SJSA1 (cell line): ENCODE data around the gene SDK1. TPM values are rescaled to one million over a fixed set of nuclear protein-coding genes. Genes with fewer than 3 reads are reported as not detected.

Experiments used
- DNase-seq, 2 experiments: peaks; one replicate each; pipeline ENCODE4 v3.0.0-alpha.2; 2015 to 2020; ENCODE audit warnings: low spot score in 2 of 2, low read depth in 1 of 2
- H3K27ac ChIP-seq: fragments of 250-450 bp; sonication (Bioruptor Pico); 2 replicates; pipeline ENCODE4 v1.5.1; 2020; ENCODE audit warnings: mild to moderate bottlenecking, moderate library complexity
- H3K27me3 ChIP-seq: fragments of 250-450 bp; sonication (Bioruptor Pico); replicated peaks from 2 replicates; pipeline ENCODE4 v1.5.1; 2020; ENCODE audit warnings: mild to moderate bottlenecking, moderate library complexity
- H3K36me3 ChIP-seq: fragments of 250-450 bp; sonication (Bioruptor Pico); 2 replicates; pipeline ENCODE4 v1.5.1; 2020; ENCODE audit warnings: mild to moderate bottlenecking
- H3K4me1 ChIP-seq: fragments of 250-450 bp; sonication (Bioruptor Pico); replicated peaks from 2 replicates; pipeline ENCODE4 v1.6.1; 2021; ENCODE audit warnings: mild to moderate bottlenecking
- H3K4me3 ChIP-seq: fragments of 250-450 bp; sonication (Bioruptor Pico); 2 replicates; pipeline ENCODE4 v1.5.1; 2020; ENCODE audit warnings: mild to moderate bottlenecking
- H3K9me3 ChIP-seq: fragments of 250-450 bp; sonication (Bioruptor Pico); replicated peaks from 2 replicates; pipeline ENCODE4 v1.5.1; 2020; ENCODE audit warnings: mild to moderate bottlenecking
- total RNA-seq: library from RNA; depleted of rRNA; stranded (reverse); fragments of >200 nt; shearing (Covaris generic); gene quantifications from 2 replicates; pipeline ENCODE4 v1.2.3, GENCODE V29; 2014

SDK1 gene
- total RNA-seq, 1 experiment from 2014 or later = 8.7 TPM

DNA sequence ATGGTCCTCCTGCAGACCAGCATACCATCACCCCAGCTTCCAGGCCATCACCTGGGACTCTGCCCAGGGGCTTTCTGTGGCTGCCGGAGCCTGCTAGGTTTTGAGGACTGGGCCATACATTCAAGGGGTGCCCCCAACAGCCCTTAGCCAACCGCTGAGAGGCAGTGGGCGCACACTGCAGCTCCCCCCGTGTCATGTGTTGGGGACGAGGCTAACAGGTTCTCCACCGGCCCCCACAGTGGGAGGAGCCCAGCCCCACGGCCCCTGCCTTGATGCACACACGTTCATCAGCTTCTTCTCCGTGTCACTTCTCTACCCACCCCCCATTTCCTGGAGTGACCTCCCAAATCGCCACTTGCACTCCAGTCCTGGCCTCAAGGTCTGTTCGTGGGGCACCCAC lies 837.8 kb downstream of the SDK1 start:
- H3K9me3 ChIP-seq = no peaks in the 10 kb centered on the region
- no peak overlapping the region for H3K4me3 ChIP-seq
- no peak for DNase-seq
- no peak overlapping the region for H3K27ac ChIP-seq
- H3K36me3 ChIP-seq = no peaks in the 10 kb centered on the region; the same call in 1 of the 2 replicates
- H3K27me3 ChIP-seq = no peaks in the 10 kb centered on the region
- H3K4me1 ChIP-seq = no peaks in the 10 kb centered on the region

DNA sequence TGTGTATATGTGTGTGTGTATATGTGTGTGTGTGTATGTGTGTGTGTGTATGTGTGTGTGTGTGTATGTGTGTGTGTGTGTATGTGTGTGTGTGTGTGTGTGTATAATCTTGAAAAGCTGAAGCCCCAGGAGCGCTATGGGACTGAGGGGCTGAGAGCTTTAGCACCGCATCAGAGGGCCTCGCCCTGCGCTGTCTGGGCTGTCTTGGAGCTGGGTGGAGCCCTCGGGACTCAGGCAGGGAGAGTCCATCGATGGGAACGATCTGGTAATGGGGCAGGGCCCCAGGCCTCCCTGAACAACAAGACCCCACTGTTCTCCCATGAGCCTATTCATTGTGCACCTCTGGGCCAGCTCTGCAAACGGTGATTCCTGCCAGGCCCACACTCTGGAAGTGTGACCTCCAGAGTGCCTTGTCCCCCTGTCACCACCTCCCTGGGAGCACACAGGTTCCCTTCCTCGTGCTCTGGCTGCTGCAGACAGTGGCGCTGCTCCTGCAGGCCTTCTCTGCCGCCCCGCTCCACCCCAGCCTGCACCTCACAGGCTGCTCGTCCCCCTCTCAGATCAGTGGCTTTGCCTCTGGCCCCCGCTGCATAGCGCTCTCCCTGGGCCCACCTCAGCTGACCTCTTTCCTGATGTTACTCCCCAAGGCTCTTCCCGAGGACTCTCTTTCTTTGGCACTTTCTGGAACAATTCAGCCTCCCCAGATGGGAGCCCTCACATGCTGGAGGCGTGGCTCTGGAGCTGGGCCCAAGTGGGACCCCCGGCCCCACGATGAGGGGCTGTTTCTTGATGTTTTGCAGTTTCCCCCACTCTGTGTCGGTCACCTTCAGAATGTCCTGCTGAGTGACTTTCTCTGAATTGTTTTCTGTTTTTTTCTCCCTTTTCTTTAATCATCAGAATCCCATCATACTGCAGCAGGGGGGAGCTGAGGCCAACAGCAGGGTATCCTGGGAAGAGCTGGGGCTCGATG lies 838.9 kb downstream of the SDK1 start:
- H3K9me3 ChIP-seq = no peaks in the 10 kb centered on the region
- H3K27me3 ChIP-seq = no peaks in the 10 kb centered on the region
- H3K4me1 ChIP-seq = no peaks in the 10 kb centered on the region
- DNase-seq = no peak
- no peaks in the 10 kb centered on the region; the same call in 1 of the 2 replicates for H3K36me3 ChIP-seq
- no peak overlapping the region for H3K27ac ChIP-seq
- H3K4me3 ChIP-seq = no peak overlapping the region

DNA sequence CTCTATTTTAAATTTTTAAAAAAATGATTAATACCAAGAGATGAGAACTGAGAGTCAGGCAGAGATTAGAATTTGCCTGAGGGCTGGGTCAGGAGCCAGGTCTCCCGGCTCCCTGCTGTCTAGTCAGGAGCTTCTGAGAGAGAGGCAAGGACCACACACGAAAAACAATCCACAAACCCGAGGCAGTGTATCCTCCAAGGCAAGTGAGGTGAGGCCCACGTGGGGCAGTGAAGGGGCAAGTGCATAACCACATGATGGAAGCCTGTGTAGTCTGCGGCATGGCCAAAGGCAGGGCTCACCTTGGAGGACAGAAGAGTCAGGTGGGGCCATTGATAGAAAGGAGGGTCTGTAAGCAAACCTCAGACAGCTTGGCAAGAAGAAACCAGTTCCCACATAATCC lies 839.9 kb downstream of the SDK1 start:
- Histone ChIP-seq H3K27ac (no peak overlapping the region), H3K4me3 (no peak overlapping the region), H3K9me3 (no peaks in the 10 kb centered on the region), H3K36me3 (no peaks in the 10 kb centered on the region; the same call in 1 of the 2 replicates), H3K4me1 (no peaks in the 10 kb centered on the region), H3K27me3 (no peaks in the 10 kb centered on the region)
- DNase-seq = no peak

GRCh38 chr7:4143006-4143405 lies 842.0 kb downstream of the SDK1 start:
- no peak for DNase-seq
- Histone ChIP-seq H3K36me3 (no peaks in the 10 kb centered on the region), H3K27me3 (no peaks in the 10 kb centered on the region), H3K9me3 (no peaks in the 10 kb centered on the region), H3K4me3 (no peak overlapping the region), H3K27ac (no peak overlapping the region), H3K4me1 (no peaks in the 10 kb centered on the region)

DNA sequence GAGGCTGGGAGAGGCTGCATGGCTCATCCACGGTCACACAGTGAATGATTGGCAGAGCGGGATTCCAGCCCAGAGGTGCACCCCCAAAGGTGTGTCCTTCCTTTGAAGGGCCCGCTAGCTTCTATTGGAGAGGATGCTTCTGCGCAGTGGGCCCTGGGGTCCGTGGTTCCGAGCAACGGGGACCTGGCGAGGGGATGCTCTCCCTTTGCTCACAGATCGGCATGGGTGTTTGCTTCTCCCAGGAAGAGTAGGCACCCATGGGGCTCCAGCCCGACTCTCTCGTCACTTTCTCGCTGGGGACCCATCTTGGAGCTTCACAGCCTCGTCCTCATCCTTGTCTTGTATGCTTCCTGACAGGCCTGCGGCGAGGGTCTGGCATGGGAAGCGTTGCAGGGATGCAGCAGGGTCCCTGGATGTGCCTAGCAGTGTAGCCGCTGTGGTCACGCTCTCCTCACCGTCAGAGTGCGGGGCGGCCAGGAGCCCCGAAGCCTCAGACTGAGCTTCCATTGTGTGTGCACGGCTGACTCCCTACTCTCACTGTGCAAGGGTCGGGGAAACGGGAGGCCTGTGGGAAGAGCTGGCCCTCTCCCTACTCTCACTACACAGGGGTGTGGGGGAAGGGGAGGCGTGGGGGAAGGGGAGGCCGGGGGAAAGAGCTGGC lies 842.6 kb downstream of the SDK1 start:
- Histone ChIP-seq H3K36me3 (no peaks in the 10 kb centered on the region), H3K27ac (no peak overlapping the region), H3K9me3 (no peaks in the 10 kb centered on the region), H3K4me1 (no peaks in the 10 kb centered on the region), H3K27me3 (no peaks in the 10 kb centered on the region), H3K4me3 (no peak overlapping the region)
- DNase-seq = no peak

GRCh38 chr7:4144172-4144701 lies 843.2 kb downstream of the SDK1 start:
- Histone ChIP-seq H3K9me3 (no peaks in the 10 kb centered on the region), H3K27me3 (no peaks in the 10 kb centered on the region), H3K36me3 (no peaks in the 10 kb centered on the region), H3K4me3 (no peak overlapping the region), H3K27ac (no peak overlapping the region), H3K4me1 (no peaks in the 10 kb centered on the region)
- DNase-seq = no peak

DNA sequence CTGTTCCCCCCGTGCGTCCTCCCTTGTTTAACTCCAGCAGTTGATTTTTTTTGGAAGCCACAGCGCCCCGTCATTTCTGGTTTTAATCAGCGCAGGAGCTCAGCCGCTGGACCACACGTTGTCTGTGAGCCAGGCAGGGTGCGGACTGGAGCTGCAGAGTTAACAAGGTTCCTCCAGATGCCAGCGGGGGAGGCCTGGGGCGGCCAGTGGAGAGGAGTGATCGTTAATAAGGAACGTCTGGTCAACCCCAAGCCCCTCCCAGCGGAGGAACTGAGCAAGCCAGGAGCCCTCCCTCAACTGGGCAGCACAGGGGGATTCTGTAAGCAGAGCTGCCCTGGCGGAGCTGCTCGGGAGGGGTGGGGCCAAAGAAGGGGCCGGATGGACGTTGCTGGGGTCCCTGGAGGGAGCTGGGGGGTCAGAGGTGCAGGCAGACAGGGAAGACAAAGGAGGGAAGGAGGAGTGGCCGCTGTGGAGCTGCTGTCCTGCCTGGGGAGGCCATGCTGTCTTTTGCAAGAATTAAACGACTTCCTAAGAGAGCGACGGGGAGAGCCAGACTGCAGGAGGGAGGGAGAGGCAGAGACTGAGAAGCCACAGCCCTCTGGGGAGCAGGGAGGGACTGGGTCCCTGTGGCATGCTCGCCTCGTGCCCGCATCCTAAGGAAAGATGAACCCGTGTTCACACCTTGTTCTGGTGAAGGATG lies 843.9 kb downstream of the SDK1 start:
- no peak overlapping the region for H3K4me3 ChIP-seq
- no peaks in the 10 kb centered on the region for H3K36me3 ChIP-seq
- no peaks in the 10 kb centered on the region for H3K9me3 ChIP-seq
- H3K27me3 ChIP-seq = no peaks in the 10 kb centered on the region
- no peak overlapping the region for H3K27ac ChIP-seq
- no peak for DNase-seq
- H3K4me1 ChIP-seq = no peaks in the 10 kb centered on the region

DNA sequence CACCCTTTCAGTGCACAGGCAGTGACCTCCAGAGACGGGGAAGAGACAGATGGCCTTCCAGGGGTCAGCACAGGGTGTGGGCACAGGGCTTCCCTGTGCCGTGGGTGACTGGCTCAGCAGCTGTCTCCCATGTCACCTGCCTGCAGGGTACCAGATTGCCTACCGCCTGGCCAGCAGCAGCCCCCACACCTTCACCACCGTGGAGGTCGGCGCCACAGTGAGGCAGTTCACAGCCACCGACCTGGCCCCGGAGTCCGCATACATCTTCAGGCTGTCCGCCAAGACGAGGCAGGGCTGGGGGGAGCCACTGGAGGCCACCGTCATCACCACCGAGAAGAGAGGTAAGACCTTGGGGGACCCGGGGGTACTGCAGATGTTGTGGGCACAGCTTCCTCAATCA lies 844.5 kb downstream of the SDK1 start:
- H3K27me3 ChIP-seq = no peaks in the 10 kb centered on the region
- H3K4me1 ChIP-seq = no peaks in the 10 kb centered on the region
- H3K27ac ChIP-seq = no peak overlapping the region
- no peak for DNase-seq
- no peak overlapping the region for H3K4me3 ChIP-seq
- no peaks in the 10 kb centered on the region for H3K36me3 ChIP-seq
- H3K9me3 ChIP-seq = no peaks in the 10 kb centered on the region

GRCh38 chr7:4147926-4148620 lies 847.0 kb downstream of the SDK1 start:
- DNase-seq = no peak
- H3K36me3 ChIP-seq = no peaks in the 10 kb centered on the region
- no peaks in the 10 kb centered on the region for H3K9me3 ChIP-seq
- no peaks in the 10 kb centered on the region for H3K27me3 ChIP-seq
- no peaks in the 10 kb centered on the region for H3K4me1 ChIP-seq
- H3K4me3 ChIP-seq = no peak overlapping the region
- H3K27ac ChIP-seq = no peak overlapping the region

GRCh38 chr7:4149236-4149635 lies 848.2 kb downstream of the SDK1 start:
- Histone ChIP-seq H3K4me1 (no peaks in the 10 kb centered on the region), H3K27ac (no peak overlapping the region), H3K9me3 (no peaks in the 10 kb centered on the region), H3K4me3 (no peak overlapping the region), H3K27me3 (no peaks in the 10 kb centered on the region), H3K36me3 (no peaks in the 10 kb centered on the region)
- DNase-seq = no peak

- DNase-seq = no peak
- Histone ChIP-seq H3K36me3 (no peaks in the 10 kb centered on the region), H3K4me3 (no peak overlapping the region), H3K4me1 (no peaks in the 10 kb centered on the region), H3K9me3 (no peaks in the 10 kb centered on the region), H3K27me3 (no peaks in the 10 kb centered on the region), H3K27ac (no peak overlapping the region)
Measured at GRCh38 chr7:4149645-4150044, 848.6 kb downstream of the SDK1 start.

- no peaks in the 10 kb centered on the region for H3K27me3 ChIP-seq
- no peak overlapping the region for H3K4me3 ChIP-seq
- H3K36me3 ChIP-seq = no peaks in the 10 kb centered on the region
- no peaks in the 10 kb centered on the region for H3K9me3 ChIP-seq
- no peaks in the 10 kb centered on the region for H3K4me1 ChIP-seq
- no peak for DNase-seq
- no peak overlapping the region for H3K27ac ChIP-seq
Measured at GRCh38 chr7:4150731-4151130, 849.7 kb downstream of the SDK1 start.

GRCh38 chr7:4151524-4151923 lies 850.5 kb downstream of the SDK1 start:
- Histone ChIP-seq H3K9me3 (no peaks in the 10 kb centered on the region), H3K36me3 (no peaks in the 10 kb centered on the region), H3K4me1 (no peaks in the 10 kb centered on the region), H3K27ac (no peak overlapping the region), H3K4me3 (no peak overlapping the region), H3K27me3 (no peaks in the 10 kb centered on the region)
- DNase-seq = no peak
